Activated T-helper 9 cell treated with anti-CD3 and anti-CD28 coated beads, Interleukin-2, amount 50 U/mL, for 16 hours (primary cell): ENCODE measurements around the gene UBE2B.
"Not testable (repeated sequence)": the region's sequence is repeated elsewhere in the genome, so short reads cannot be mapped to it uniquely, and the experiment has no call there.

Source experiments
- DNase-seq: peaks from one replicate; pipeline ENCODE4 v3.0.0-alpha.2; 2020; ENCODE audit warnings: low read depth

Gene UBE2B

GRCh38 chr5:134398609-134399155 lies 27.3 kb downstream of the UBE2B start:
- no peak for DNase-seq

- no peak for DNase-seq
Measured at GRCh38 chr5:134403951-134404350, 32.6 kb downstream of the UBE2B start.

GRCh38 chr5:134406390-134406789 lies 35.0 kb downstream of the UBE2B start:
- DNase-seq: no peak

GRCh38 chr5:134409321-134409720 lies 38.0 kb downstream of the UBE2B start:
- no peak for DNase-seq

- DNase-seq: no peak
Measured at GRCh38 chr5:134410822-134411221, 39.5 kb downstream of the UBE2B start.

- no peak for DNase-seq
Measured at GRCh38 chr5:134411228-134411545, 39.8 kb downstream of the UBE2B start.

GRCh38 chr5:134411546-134412266 lies 40.3 kb downstream of the UBE2B start, which contains the start of gene CDKN2AIPNL:
Gene CDKN2AIPNL (minus strand): TSS chr5:134411881. CDS start chr5:134411854, 27 bp downstream.
- peak; percentile 85 for DNase-seq

GRCh38 chr5:134413046-134413445 lies 41.7 kb downstream of the UBE2B start:
- DNase-seq: no peak

- no peak for DNase-seq
Measured at GRCh38 chr5:134417707-134418106, 46.3 kb downstream of the UBE2B start.

- DNase-seq: no peak
Measured at GRCh38 chr5:134418958-134419357, 47.6 kb downstream of the UBE2B start.

GRCh38 chr5:134420343-134420742 lies 49.0 kb downstream of the UBE2B start:
- no peak for DNase-seq

GRCh38 chr5:134421038-134421437 lies 49.7 kb downstream of the UBE2B start:
- not testable (repeated sequence) for DNase-seq

- no peak for DNase-seq
Measured at GRCh38 chr5:134422791-134423365, 51.5 kb downstream of the UBE2B start.

- DNase-seq: no peak
Measured at GRCh38 chr5:134423376-134423775, 52.0 kb downstream of the UBE2B start.

- DNase-seq: no peak
Measured at GRCh38 chr5:134426361-134426760, 55.0 kb downstream of the UBE2B start.

- no peak for DNase-seq
Measured at GRCh38 chr5:134427540-134428041, 56.2 kb downstream of the UBE2B start.

- DNase-seq: no peak
Measured at GRCh38 chr5:134430001-134430569, 58.7 kb downstream of the UBE2B start.

- DNase-seq: no peak
Measured at GRCh38 chr5:134432174-134432573, 60.8 kb downstream of the UBE2B start.

GRCh38 chr5:134432677-134433359 lies 61.4 kb downstream of the UBE2B start:
- DNase-seq: no peak

- DNase-seq: no peak
Measured at GRCh38 chr5:134435560-134435959, 64.2 kb downstream of the UBE2B start.

- DNase-seq: peak; percentile 15
Measured at GRCh38 chr5:134436523-134437339, 65.4 kb downstream of the UBE2B start.
